GM19240 (cell line): ENCODE measurements around the gene ELOF1.
"Not testable (repeated sequence)": the region's sequence is repeated elsewhere in the genome, so short reads cannot be mapped to it uniquely, and the experiment has no call there.

Experiments
- DNase-seq: peaks from one replicate; pipeline ENCODE4 v3.0.0; 2011; ENCODE audit warnings: low spot score; ENCODE audit not compliant: insufficient read length

Gene ELOF1

DNA sequence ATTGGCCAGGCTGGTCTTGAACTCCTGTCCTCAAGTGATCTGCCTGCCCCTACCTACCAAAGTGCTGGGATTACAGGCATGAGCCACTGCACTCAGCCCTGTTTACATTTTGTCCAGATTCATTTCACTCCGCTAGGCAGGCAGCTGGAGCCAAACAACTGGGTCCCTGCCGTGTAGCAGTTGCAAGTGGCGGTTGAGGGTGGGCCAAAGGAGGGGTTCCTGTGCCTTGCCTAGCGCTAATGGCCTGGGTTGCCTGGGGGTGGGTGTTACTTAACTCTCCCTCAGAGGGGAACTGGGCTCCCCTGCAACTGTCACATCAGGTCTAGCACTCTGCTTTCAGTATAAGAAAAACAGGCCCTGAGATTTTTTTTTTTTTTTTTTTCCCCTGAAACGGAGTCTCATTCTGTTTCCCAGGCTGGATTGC, 11.0 kb upstream of the ELOF1 start:
- DNase-seq: no peak

DNA sequence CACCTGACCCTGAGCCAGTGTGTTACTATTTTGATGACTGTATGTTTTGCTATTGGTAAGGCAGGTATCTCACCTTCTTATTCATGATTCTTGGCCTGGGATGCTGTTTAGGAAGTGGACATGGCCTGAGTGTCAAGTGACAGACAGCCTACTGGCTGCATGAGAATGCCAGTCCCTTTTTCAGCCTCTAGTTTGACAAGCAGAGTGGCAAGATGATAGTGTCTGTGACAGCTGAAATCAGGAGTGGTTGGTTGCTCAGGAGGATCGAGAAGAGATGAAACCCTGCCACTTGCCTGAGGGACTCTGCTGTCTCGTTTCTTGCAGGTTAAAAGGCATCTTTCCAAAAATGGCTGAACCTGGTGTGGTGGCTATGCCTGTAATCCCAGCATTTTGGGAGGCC, 7.1 kb upstream of the ELOF1 start:
- DNase-seq: no peak

DNA sequence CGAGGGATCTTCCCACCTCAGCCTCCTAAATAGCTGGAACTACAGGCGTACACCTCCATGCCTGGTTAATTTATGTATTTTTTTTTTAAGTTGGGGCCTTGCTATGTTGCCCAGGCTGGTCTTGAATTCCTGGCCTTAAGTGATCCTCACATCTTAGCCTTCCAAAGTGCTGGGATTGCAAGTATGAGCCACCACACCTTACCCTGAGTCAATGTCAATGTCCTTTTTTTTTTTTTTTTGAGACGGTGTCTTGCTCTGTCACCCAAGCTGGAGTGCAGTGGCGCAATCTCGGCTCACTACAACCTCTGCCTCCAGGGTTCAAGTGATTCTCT, 6.6 kb upstream of the ELOF1 start:
- DNase-seq: not testable (repeated sequence)

DNA sequence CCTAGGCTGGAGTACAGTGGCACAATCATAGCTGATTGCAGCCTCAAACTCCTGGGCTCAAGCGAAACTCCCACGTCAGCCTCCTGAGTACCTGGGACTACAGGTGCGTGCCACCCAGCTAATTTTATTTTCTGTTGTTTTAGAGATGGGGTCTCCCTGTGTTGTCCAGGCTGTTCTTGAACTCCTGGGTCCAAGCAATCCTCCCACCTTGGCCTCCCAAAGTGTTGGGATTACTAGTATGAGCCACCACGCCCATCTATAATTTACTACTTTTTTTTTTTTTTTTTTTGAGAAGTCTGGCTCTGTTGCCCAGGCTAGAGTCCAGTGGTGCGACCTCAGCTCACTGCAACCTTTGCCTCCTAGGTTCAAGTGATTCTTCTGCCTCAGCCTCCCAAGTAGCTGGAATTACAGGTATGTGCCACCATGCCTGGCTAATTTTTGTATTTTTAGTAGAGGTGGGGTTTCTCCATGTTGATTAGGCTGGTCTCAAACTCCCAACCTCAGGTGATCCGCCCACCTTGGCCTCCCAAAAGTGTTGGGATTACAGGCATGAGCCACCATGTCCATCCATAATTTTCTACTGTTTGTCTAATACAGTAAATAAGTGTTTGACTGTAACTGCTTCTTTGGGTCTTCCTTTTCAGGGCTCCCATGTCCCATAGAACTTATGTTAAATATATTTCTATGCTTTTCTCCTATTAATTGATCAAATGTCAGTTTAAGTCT, 5.2 kb upstream of the ELOF1 start:
- not testable (repeated sequence) for DNase-seq

DNA sequence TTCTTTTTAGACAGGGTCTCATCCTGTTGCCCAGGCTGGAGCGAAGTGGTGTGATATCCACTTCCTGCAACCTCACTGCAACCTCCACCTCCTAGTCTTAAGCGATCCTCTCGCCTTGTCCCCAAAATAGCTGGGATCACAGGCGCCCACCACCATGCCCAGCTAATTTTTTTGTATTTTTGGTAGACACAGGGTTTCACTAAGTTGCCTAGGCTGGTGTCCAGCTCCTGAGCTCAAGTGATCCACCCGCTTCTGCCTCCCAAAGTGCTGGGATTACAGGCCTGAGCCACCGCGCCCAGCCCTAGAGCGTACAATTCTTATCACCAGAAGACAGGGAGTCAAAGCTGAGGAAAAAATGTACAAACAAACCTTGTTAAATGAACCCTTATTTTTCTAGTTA, 4.5 kb upstream of the ELOF1 start:
- no peak for DNase-seq

DNA sequence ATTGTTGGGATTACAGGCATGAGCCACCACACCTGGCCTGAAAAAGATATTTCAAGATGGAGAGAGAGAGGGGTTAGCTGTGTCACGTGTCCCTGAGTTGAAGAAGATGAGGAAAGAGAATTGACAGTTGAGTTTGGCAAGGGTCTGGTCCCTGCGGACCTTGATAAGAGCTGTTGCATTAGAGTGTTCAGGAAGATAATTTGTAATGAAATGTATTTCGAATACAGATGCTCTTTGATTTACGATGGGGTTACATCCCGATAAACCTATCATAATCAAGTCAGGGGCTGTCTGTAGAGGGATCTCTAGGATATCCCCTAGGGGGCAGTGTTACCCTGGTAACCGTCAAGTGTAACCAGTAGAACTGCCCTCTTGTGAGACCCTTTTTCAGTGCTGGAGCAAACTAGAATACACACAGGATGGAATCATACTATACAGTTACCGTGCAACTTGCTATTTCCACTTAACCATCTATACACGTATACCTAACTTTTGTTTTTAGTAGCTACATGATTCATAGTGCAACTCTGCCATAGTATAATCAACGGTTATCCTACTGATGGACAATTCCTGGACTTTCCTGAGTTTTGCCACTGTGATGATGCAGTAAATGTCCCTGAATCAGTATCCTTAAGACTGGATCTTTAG, 1.5 kb upstream of the ELOF1 start:
- peak; percentile 45 for DNase-seq

DNA sequence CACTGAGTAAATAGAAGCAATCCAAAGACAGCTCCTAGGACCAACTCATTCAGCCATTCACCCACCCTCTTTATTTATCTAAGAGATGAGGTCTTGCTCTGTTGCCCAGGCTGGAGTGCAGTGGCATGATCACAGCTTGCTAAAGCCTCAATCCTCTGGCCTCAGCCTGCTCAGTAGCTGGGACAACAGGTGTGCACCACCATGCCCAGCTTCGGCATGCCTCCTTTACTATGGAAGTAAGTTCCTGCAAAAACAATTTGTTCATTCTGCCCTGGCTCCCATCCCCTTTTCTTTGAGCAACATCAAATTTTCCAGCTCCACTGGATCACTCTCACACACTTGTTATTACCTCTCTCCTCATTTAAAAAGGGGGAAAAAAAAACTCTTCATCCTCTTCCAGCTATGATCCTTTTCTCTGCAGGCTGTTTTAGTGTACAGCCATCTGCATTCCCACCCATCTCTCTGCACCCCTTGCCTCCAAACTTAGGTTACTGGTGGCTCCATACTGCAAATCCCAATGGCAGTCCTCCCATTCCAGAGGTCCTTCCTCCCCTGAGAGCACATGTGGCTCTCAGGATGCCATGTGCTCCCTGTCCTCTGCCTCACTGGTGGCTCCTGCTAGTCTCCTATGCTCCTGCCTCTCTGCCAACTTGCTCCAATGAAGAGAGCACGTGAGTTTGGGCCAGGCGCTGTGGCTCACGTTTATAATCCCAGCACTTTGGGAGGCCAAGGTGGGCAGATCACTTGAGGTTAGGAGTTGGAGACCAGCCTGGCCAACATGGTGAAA, 2.2 kb downstream of the ELOF1 start:
- DNase-seq: no peak

DNA sequence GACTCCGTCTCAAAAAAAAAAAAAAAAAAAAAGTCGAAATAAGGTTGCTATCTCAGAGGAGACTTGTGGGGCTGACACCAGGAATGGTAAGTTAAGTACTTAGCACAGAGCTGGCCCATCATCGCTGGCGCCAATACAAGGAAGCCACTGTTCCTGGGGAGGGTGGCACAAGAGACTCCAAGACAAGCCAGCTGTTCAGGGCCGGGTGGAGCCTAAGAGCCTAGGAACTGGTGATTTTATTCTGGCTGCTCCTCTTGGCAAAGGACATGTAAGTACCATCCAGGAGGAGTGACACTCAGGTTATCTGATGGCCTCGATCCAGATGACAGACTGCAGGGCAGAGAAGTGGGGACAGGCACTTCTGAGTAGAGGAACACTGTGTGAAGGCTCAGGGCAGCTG, 3.8 kb downstream of the ELOF1 start:
- DNase-seq: no peak

DNA sequence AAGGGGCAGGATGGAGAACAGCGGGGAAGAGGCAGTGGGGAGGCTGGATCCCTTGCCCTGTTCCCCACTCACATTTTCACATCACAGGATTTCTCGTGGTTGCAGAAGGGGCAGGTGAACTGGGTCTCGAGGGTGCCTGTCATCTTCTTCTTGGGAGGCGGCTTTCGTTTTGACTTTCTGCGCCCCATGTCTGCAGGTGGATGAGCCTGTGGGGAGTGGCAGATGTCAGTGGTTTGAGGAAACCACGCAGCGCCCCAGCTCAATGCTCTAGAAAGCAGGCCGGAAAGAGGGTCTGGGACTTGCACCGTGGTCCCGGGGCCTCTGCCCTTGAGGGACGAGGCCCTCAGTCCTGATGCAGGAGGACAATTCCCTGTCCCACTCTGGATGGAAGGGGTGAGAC, 4.9 kb downstream of the ELOF1 start:
- no peak for DNase-seq

DNA sequence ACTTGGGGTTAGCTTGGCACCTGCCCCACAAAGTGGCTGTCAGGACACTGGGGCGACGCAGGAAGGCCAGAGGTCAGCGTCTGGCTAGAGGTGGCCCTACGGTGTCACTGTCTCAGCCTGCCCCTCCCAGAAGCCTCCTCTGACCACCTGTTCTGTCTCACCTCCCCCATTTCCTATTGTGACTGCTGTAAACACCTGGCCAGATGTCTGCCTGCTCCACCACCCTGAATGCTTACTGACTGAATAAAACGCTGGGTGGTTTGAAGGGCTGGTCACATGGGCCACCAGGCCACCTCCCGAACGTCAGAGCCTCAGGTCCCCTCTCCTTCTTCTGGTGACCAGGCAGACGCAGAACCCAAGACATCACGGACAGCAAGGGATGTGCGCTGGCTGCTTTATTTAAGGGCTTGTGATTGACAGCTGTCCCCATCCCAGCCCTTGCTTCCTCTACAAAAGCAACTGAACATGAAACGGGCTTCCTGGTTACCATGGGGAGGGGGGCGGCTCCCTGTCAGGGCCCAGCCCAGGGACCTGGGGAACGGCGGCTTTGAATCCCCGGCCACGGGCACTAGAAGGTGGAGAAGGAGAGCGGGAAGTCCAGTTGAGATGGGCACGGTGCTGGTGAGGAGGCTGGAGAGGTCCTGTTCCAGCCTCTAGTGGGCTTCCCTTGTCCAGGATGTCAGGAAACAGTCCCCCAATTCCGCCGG, 6.2 kb downstream of the ELOF1 start:
- no peak for DNase-seq

DNA sequence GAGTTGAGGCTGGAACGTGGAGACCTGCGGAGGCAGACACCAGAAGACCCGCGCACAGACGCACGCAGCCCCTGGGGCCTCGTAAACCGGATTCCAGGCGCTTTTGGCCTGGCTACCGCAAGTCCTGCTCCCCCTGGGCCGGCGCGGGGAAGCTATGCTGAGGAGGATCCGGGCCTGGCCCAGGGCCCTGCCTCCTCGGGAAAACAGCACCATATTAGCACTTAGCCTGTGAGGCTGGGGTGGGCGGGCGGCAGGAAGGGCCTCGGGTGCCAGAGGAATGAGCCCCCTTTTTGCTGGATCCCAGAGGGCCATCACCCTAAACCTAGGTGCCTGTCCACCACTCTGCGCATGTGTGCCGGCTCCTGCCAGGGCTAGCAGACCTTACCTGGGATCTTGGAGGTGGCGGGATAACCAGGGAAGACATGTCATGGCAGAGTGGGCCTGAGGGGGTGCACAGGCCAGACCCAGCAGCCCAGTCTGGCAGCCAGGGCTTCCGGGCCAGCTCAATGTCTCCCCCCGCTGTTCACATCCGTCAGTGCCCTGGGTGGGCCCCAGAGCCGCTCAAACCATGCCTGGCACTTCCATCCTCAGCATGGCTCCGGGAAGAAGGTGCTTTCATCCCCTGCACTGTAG, 7.3 kb downstream of the ELOF1 start:
- no peak for DNase-seq

DNA sequence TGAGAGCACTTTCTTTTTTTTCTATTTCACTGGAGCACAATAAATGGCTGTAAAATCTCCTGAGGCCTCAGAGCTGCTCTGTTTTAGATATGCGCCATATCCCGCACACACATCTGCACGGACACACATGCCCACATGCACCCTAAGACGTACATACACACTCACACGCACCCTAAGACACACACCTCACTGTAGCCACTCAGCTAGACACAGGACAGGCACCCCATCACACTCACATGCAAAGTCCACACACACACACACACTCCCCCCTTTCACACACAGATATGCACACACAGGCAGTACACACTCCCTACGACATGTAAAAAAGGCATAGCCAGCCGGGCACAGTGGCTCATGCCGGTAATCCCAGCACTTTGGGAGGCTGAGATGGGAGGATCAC, 8.8 kb downstream of the ELOF1 start:
- DNase-seq: no peak

DNA sequence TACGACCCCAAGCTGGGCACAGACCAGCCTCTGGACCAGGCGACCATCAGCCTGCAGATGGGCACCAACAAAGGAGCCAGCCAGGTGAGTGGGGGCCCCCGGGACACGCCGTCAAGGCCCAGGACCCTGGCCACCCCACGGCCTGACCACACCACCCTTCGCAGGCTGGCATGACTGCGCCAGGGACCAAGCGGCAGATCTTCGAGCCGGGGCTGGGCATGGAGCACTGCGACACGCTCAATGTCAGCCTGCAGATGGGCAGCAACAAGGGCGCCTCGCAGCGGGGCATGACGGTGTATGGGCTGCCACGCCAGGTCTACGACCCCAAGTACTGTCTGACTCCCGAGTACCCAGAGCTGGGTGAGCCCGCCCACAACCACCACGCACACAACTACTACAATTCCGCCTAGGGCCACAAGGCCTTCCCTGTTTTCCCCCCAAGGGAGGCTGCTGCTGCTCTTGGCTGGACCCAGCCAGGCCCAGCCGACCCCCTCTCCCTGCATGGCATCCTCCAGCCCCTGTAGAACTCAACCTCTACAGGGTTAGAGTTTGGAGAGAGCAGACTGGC, 9.6 kb downstream of the ELOF1 start:
- no peak for DNase-seq

DNA sequence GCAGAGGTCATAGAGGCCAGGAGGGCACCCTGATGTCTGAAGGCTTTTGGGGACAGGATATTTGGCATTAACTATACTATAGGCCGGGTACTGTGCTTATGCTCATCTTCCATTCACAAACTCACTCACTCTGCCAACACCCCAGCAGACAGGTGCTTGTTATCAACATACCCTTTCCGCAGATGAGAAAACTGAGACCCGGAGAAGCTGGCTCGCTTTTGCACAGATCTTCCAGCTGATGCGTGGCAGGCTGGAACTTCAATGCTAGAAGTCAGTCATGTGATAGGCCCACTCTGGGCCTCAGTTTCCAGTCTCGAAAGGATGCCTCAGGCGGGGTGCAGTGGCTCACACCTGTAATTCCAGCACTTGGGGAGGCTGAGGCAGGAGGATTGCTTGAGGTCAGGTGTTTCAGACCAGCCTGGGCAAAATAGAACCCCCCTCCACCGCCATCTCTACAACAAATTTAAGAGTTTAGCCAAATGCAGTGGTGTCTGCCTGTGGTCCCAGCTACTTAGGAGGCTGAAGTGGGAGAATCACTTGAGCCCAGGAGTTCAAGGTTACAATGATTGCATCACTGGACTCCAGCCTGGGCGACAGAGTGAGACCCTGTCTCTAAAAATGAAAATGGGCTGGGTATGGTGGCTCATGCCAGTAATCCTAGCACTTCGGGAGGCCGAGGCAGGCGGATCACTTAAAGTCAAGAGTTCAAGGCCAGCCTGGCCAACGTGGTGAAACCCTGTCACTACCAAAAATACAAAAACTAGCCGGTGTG, 10.9 kb downstream of the ELOF1 start:
- DNase-seq: no peak

DNA sequence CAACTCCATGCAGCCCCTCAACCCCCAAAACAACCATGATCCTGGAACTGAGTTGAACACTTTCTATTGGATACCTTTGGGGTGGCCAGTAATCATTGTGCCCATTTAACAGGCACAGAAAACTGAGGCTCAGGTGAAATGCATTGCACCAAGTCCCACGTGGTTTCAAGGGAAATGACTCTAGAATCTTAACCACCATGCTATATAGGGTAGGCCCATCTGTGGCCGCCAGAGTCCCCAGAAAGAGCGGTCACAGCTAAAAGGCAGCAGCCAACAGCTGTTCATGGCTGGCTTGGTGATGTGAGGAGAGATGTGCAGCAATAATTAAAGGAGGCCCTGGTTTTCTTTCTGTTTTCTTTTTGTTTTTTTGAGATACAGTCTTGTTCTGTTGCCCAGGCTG, 17.8 kb downstream of the ELOF1 start:
- no peak for DNase-seq

DNA sequence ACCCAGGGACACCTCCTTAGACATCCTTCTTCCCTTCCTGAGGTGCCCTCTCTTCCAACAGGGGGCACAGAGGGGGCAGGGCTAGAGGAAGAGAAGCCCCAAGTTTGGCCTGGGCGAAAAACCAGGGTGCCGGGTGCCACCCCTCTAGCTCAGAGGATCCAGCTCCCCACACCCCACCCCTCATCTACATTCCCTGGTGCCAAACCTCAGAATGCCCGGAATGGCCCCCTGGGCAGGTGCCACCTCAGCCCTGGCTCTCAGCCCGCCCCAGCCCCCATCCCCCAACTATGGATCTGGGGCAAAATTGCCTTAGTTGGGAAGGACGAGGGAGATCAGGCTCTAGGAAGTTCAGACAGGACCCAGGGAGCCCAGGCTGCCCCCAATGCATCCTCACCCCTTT, 18.4 kb downstream of the ELOF1 start:
- no peak for DNase-seq

DNA sequence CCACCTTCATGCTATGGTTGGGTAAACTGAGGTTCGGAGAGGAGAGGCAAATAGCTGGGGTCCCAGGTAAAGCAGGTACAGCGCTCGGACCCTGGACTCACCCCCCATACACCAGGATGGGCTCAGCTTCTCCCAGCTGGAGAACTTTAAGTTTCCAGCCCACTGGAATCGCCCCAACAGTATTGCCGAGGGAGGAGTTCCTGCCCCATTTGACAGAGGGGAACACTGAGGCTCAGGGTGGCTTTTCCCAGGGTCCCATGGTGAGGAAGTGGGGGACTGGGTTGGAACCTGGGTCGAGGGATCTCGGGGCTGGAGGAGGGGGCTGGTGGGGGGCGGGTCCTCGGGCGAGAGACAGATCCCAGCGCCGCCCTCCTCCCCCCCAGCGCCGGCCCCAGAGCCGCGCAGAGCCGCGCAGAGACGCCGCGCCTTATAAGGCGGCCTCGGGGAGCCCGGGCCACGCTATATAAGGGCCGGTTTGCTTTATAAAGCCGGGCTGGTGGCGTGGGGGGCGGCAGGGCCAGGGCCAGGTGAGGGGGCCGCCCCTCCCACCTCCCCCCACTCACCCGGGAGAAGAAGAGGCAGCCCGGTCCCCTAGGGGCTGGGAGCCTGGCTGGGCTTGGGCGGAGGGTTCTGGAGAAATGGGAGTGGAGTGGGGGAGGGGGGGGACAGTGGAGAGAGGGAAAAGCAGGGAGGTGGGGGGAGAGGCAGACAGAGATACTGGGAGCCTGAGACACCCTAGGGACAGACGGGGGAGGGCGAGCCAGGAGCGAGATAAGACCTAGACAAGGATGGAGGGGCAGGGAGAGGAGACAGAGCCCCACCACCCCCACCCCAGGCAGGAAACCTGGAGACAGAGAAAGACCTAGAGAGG, 19.3 kb downstream of the ELOF1 start:
- DNase-seq: no peak

DNA sequence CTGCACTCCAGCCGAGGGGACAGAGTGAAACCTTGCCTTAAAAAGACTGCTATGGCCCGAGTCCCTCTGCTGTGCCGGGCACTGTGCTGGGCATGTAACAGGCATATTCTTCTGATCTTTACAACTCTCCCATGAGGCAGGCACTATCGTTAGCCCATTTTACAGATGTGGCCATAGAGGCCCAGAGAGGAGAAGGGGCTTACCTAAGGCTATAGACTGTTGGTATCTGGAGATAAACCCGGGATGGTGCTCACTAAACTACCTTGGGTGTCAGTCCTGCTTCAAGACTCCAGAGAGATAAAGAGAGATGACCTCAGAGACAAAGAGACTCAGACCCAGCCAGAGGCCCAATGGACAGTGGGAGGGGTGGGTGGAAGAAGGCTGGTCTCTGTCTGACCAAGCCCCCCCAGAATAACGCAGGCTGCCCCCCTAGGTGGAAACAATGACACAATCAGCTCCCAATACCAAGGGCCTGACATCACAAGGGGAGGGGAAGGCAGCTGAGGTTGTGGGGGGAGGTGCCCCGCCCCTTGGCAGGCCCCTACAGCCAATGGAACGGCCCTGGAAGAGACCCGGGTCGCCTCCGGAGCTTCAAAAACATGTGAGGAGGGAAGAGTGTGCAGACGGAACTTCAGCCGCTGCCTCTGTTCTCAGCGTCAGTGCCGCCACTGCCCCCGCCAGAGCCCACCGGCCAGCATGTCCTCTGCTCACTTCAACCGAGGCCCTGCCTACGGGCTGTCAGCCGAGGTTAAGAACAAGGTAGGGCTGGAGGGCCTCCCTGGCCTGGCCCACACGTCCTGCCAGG, 20.6 kb downstream of the ELOF1 start, which contains the start of gene CNN1:
TSS of gene CNN1 (plus strand) at position 620 of the 805 bp plus-strand sequence. CDS start at position 697, 77 bp downstream.
- DNase-seq: no peak
